GM19395 (cell line): ENCODE measurements around the gene NSUN5.
A peak's percentile ranks its signal among the peaks of the same experiment; 100 is the strongest.
"Not testable (repeated sequence)": the region's sequence is repeated elsewhere in the genome, so short reads cannot be mapped to it uniquely, and the experiment has no call there.

Source experiments
- ATAC-seq: cut with Tn5 transposase; IDR thresholded peaks from one replicate; pipeline ENCODE4 v1.9.1; 2021; ENCODE audit warnings: mild to moderate bottlenecking, moderate library complexity; ENCODE audit not compliant: unreplicated experiment

The NSUN5 gene

DNA sequence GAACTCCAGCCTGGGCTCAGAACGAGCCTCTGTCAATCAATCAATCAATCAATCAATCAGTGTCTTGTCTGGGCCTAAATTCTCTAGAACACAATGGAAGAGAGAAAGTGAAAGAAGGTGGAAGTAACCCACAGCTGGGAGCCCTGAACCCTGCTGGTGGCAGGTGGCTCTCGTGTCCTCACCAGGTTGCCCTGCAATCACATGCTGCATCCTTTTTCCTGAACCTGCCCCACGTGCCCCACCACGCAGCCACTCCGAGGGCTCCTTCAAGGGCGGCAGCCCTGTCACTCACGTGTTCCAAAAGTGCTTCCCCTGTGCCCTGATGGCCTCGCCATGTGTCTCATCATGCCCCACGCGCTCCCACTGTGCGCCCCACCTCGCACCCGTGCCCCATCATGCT is 18.8 kb upstream of the NSUN5 start:
- not testable (repeated sequence) for ATAC-seq

- not testable (repeated sequence) for ATAC-seq
Measured at GRCh38 chr7:73325424-73325823, 16.8 kb upstream of the NSUN5 start.

DNA sequence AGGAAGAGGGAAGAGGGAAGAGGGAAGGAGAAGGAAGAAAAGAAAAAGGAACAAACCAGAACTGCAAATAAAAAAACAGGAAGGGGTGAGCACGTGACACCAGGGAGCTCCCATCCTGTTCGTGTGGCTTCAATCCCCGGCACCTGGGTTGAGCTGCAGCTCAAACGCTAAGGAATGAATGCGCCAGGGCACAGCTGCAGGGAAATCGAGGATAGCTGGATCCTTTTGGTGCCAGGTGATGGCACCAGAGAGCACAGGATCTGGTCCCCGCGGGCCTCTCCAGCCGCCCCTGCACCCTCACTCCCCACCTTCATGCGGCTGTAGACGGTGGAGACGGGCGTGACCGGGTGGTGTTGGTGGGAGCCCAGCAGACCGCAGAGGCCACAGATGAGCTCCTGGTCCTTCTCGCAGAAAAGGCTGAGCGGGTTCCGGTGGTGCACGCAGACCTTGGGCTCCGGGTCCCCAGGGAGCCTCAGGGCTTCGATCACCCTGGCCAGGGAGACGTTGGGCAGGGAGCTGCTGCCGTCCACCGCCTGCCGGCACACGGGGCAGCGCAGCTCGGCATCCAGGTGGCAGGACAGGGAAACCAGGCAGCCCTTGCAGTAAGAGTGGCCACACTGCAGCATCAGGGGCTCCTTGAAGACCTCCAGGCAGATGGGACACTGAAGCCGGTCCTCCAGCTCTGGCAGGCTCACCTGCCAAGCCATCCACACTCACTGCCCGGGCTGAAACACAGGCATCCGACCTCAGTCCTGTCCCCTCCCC is 15.6 kb upstream of the NSUN5 start:
- ATAC-seq: not testable (repeated sequence)

- not testable (repeated sequence) for ATAC-seq
Measured at GRCh38 chr7:73323434-73324080, 14.9 kb upstream of the NSUN5 start.

DNA sequence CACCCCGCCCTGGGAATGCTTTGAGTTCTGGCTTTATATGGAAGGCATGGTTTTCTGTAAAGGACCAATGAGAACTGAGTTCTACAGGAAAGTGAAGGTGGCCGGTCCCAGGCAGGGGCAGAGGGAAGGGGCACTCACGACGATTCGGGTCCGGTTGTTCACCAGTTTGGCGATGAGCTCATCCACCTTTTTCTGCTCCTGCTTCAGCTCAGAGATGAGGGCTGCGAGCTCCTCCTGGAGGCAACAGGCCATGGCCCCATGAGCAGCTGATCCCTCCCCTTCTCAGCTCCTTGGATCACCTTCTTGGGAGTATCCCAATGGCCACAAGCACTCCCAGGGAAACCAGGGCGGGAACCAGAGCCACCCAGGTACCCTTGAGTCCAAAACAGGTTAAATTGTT is 11.4 kb upstream of the NSUN5 start:
- ATAC-seq: not testable (repeated sequence)

DNA sequence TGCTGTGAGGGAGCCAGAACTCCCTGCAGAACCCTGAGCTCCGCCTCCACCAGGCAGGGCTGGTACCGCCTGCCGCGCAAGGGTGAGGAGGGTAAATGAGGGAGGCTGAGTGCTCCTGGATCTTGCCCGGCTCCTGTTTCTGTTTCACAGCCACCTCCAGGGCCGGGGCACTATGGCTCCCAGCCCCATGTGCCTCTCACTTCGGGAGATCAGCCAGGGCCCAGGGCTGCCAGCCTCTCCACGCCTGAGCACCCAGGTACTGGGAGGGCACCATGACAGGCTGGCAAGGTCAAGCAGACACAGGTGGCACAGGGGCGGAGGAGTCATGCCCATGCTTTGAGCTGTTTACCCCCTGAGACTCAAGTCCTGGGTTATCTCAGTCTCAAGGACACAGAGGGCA is 10.9 kb upstream of the NSUN5 start:
- ATAC-seq: not testable (repeated sequence)

- ATAC-seq: not testable (repeated sequence)
Measured at GRCh38 chr7:73318656-73319204, 10.1 kb upstream of the NSUN5 start.

- ATAC-seq: no peak
Measured at GRCh38 chr7:73316521-73316920, 7.9 kb upstream of the NSUN5 start.

DNA sequence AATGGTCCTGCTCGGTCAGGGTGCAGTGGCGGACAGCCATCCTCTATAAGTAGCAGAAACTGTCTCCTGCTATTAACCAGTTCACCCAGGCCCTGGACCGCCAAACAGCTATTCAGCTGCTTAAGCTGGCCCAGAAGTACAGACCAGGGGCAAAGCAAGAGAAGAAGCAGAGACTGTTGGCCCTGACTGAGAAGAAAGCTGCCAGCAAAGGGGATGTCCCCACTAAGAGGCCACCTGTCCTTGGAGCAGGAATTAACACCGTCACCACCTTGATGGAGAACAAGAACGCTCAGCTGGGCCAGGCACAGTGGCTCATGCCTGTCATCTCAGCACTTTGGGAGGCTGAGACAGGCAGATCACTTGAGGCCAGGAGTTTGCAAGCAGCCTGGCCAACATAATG is 5.6 kb upstream of the NSUN5 start:
- no peak for ATAC-seq

DNA sequence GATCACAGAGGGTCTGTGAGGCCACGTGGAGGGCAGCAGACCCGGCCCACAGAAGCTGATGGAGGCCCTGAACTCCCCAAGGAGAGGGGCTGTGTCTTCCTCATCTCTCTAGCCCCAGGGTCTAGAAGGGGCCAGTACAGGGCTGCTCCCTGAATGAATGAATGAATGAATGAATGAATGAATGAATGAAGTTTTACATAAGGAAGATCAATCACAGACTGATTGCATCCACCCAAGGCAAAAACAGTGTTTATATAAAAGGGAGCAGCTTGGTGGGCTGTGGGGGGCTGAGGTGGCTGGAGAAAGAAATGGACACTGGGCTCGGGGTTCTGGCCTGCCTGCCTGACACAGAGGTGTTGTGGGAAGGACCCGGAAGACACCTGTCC is 4.9 kb upstream of the NSUN5 start:
- no peak for ATAC-seq

DNA sequence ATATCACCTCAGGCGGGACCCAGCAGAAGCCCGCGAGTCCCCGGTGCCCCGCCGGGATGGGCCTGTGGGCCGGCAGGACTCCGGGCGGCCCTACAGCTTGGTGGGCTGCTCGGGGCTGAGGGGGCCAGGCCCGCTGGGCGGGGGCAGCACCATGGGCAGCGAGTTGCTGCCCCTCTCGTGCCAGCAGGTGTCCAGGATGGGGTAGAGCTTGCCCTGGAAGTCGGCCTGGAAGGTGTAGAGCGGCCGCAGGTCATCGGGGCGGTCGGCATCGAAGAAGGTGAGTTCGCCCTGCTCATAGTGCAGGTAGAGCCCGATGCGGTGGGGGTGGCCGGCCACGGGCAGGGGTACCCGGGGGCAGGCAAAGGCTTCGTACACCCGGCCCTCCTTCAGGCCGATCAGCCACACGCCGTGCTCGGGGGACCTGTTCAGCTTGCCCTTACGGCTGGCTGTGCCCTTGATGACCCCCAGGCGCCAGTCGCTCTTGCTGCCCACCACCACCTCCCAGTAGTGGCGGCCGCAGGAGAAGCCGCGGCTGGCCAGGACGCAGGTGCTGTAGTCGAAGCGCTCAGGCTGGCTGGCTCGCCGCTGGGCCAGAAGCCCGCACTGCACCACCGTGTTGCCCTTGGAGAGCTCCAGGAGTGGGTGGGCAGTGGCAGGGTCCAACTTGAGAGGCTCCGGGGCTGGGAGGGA is 4.3 kb upstream of the NSUN5 start:
- ATAC-seq: no peak

GRCh38 chr7:73311421-73311820 is 2.8 kb upstream of the NSUN5 start:
- not testable (repeated sequence) for ATAC-seq

DNA sequence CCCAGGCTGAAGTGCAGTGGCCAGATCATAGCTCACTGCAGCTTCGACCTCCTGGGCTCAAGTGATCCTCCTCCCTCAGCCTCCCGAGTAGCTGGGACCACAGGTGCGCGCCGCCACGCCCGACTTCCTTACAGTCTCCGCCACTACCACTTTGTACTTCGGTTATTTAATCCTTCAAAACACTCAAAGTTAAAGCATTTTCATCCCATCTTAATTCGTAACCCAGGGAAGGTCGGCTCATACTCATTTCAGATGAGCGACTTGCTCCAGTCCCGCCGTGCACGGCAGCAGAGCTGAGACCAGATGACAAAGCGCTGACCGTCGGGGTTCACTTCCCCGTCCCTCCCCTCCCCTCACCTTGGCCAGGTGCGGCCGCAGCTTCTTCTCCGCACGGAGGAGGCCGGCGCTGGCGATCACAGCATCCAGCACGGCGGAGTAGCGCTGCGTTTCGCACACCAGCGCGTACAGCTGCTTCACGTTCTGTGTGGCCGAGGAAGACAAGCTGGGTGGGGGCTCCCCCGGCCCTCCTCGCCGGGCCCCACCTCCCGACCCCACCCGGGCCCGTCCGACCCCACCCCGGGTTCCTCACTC is 457 bp downstream of the NSUN5 start:
- ATAC-seq: peak; percentile 42

DNA sequence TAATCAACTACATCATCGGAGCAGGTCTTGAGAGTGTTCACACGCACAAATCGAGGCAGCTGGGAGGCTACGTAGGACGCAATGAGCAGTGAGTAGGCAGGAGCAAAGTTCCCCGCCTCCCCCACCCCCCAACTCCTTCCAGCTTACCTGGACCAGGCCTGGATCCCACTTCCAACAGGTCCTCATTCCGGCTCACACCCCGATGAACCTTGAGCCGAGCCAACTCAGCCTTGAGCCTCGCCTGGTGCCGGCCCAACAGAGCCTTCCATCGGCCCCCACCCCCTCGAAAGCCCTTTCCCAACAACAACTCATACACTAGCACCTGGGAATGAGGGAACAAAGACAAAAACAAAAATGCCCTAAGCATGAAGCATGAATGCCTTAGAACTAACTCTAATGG is 1.2 kb downstream of the NSUN5 start:
- no peak for ATAC-seq

- not testable (repeated sequence) for ATAC-seq
Measured at GRCh38 chr7:73304612-73305387, 3.8 kb downstream of the NSUN5 start.

DNA sequence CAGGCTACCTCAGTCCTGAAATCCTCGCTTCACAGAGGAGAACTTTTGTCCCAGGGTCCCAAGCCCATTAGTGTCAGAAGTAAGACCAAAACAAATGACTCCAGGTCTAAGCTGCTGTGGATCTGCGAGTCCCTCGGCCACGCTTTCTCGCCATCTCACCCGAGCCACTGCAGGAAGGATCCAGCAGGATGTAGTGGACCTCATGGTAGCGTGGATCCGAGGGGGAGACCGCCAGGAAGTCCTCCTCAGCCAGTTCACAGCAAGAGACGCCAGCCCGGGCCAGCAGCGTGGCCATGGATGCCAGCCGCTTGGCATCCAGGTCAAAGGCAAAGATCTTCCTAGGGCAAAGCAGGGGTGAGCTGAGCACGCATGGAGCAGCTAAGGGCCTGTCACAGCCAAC is 4.6 kb downstream of the NSUN5 start:
- ATAC-seq: no peak

DNA sequence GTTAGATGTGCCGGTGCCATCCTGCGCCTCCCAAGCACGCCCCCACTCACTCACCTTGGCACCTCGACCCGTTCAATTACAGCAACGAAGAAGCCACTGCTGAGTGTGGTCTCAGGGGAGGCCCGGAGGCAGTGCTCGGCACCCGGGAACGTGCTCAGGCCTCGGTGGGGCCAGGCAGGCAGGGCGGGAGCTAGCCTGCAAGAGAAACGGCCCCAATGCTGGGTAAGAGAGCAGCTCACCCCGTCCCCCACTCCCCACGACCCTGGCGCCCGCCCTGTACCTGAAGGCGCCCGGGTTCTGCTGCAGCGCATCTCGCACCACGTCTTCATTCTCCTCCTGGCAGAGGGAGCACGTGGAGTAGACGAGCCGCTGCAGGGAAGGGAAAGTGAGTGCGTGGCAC is 5.1 kb downstream of the NSUN5 start:
- no peak for ATAC-seq

GRCh38 chr7:73302846-73303245 is 5.8 kb downstream of the NSUN5 start:
- not testable (repeated sequence) for ATAC-seq

DNA sequence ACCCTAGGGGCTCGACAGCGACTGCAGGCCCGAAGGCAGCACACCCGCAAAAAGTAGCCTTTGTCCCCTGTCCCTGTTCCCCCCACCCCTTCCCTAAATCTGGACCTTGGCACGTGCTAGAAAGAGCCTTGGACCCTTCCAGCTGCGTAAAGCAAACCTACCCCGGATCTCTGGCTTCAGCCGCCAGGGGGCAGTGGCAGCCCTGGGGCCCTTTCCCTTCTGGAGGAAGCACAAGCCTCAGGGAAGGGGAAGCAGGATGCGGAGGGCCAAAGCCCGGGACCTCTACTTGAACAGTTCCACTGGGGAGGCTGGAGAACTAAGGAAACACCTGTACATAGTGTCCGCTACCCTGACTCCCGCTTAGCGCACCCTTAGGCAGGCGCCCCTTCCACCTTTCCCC is 7.5 kb downstream of the NSUN5 start:
- ATAC-seq: not testable (repeated sequence)

DNA sequence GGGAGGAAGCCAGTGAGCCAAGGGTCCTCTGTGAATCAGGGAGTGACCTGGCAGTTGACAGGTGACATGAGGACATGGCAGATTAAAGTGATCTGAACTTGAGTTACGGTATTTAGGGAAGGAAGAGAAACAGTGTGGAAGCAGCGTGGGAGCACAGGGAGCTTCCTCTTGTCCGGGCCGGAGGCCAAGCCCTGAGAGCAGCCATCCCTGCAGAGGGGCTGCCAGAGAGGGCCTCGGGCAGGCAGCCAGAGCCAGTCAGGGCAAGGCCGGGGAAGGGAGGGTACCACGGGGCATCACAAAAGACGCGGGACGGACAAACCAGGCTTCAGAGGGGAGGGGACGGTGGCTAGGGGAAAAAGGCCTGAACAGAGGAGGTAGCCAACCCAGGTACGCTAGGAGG is 8.8 kb downstream of the NSUN5 start:
- not testable (repeated sequence) for ATAC-seq
